Endothelial cell of umbilical vein (primary cell): ENCODE measurements around the gene EIF2S3. TPM values are rescaled to one million over a fixed set of nuclear protein-coding genes. Genes with fewer than 3 reads are reported as not detected.

Experiments used
- BruUV-seq: library from RNA; stranded (reverse); fragments of 400-500 nt; replicated peaks from 2 replicates; lab custom pipeline; 2021; lab: Mats Ljungman, UMichigan
- CTCF ChIA-PET: fragments of 300-600, 350-600 bp; sonication (Branson Sonifier 250); formaldehyde crosslinking; loops from one replicate; lab custom pipeline; 2021; ENCODE audit warnings: antibody characterized with exemption, inconsistent platforms; lab: Charles Lee
- POLR2A ChIA-PET: fragments of 300-600, 350-600 bp; sonication (Branson Sonifier 250); formaldehyde crosslinking; loops from one replicate; lab custom pipeline; 2021; ENCODE audit warnings: antibody characterized with exemption, inconsistent platforms; lab: Charles Lee
- DNase-seq: peaks from one replicate; pipeline ENCODE4 v3.0.0-alpha.2; 2011; ENCODE audit warnings: low read depth, low spot score
- FAIRE-seq: peaks from 2 replicates; lab custom pipeline; 2011; peaks lifted over from hg19 to GRCh38; lab: Jason Lieb, UNC
- H2AFZ ChIP-seq: 2 replicates; pipeline ENCODE4 v1.6.0; 2012; ENCODE audit warnings: low read depth, low read length, control low read depth, inconsistent platforms
- H3K27ac ChIP-seq: 2 replicates; pipeline ENCODE4 v1.5.1; 2011; ENCODE audit warnings: low read depth, mild to moderate bottlenecking, control low read depth, low read length, moderate library complexity; ENCODE audit not compliant: insufficient read depth
- H3K27me3 ChIP-seq, 2 experiments: 2 replicates each; pipeline versions ENCODE4 v1.6.0 to v1.6.1; 2011; ENCODE audit warnings: low read length in 2 of 2, mixed read lengths in 1 of 2; ENCODE audit not compliant: control insufficient read depth in 2 of 2, insufficient read depth in 2 of 2
- H3K36me3 ChIP-seq, 2 experiments: 2 replicates in 1 of 2; 3 replicates in 1 of 2; pipeline ENCODE4 v1.5.1; 2011; ENCODE audit warnings: low read length in 2 of 2, mild to moderate bottlenecking in 1 of 2, moderate library complexity in 1 of 2; ENCODE audit not compliant: control insufficient read depth in 2 of 2, insufficient read depth in 2 of 2; ENCODE audit errors: extremely low read depth in 1 of 2
- H3K4me1 ChIP-seq: 3 replicates; pipeline ENCODE4 v1.5.1; 2011; ENCODE audit warnings: mild to moderate bottlenecking, low read length; ENCODE audit not compliant: control insufficient read depth, insufficient read depth; ENCODE audit errors: extremely low read depth
- H3K4me2 ChIP-seq: 2 replicates; pipeline ENCODE4 v1.6.1; 2011; ENCODE audit warnings: low read length, control low read depth, mixed read lengths; ENCODE audit not compliant: insufficient read depth
- H3K4me3 ChIP-seq, 3 experiments: fragments of 200-600 bp in 1 of 3; sonication (generic), shearing (Covaris generic) in 1 of 3; replicated peaks in 1 of 3; 2 replicates each; pipeline ENCODE4 v1.5.1; 2011 to 2016; ENCODE audit warnings: control low read depth in 3 of 3, low read length in 3 of 3, mild to moderate bottlenecking in 2 of 3, inconsistent platforms in 1 of 3, low read depth in 1 of 3, moderate library complexity in 1 of 3; ENCODE audit not compliant: insufficient read depth in 1 of 3
- H3K79me2 ChIP-seq: 2 replicates; pipeline ENCODE4 v1.6.0; 2012; ENCODE audit warnings: low read length, inconsistent platforms; ENCODE audit not compliant: control insufficient read depth, insufficient read depth
- H3K9ac ChIP-seq: replicated peaks from 2 replicates; pipeline ENCODE3; 2011; ENCODE audit warnings: low read length, control low read depth; ENCODE audit not compliant: insufficient read depth; ENCODE audit errors: extremely low read depth
- H3K9me1 ChIP-seq: replicated peaks from 3 replicates; pipeline ENCODE4 v1.6.0; 2011; ENCODE audit warnings: mild to moderate bottlenecking, low read length; ENCODE audit not compliant: control insufficient read depth, insufficient read depth; ENCODE audit errors: extremely low read depth
- H3K9me3 ChIP-seq: replicated peaks from 2 replicates; pipeline ENCODE4 v1.5.1; 2012; ENCODE audit warnings: low read length, inconsistent platforms; ENCODE audit not compliant: control insufficient read depth, insufficient read depth
- H4K20me1 ChIP-seq: replicated peaks from 2 replicates; pipeline ENCODE3; 2011; ENCODE audit warnings: mild to moderate bottlenecking, low read length; ENCODE audit not compliant: control insufficient read depth, insufficient read depth; ENCODE audit errors: extremely low read depth
- CTCF ChIP-seq, 2 donors: IDR thresholded peaks; 1 replicate in 1 of 2; 2 replicates in 1 of 2; pipeline ENCODE4 v1.5.1; 2011; ENCODE audit warnings: low read length in 2 of 2, mild to moderate bottlenecking in 2 of 2, moderate library complexity in 2 of 2, control low read depth in 1 of 2, inconsistent platforms in 1 of 2, low read depth in 1 of 2; ENCODE audit not compliant: insufficient read depth in 1 of 2; ENCODE audit errors: extremely low read depth in 1 of 2
- EZH2 ChIP-seq: IDR thresholded peaks from 2 replicates; pipeline ENCODE4 v1.6.1; 2012; ENCODE audit warnings: borderline replicate concordance, low read depth, mild to moderate bottlenecking, moderate library complexity, low read length, inconsistent platforms; ENCODE audit not compliant: severe bottlenecking
- FOS ChIP-seq: IDR thresholded peaks from 2 replicates; pipeline ENCODE4 v1.6.1; 2011; ENCODE audit warnings: mild to moderate bottlenecking, low read length, moderate library complexity, borderline replicate concordance; ENCODE audit not compliant: insufficient read depth
- GATA2 ChIP-seq: IDR thresholded peaks from 2 replicates; pipeline ENCODE4 v1.7.0; 2011; ENCODE audit warnings: low read depth, mild to moderate bottlenecking, moderate library complexity, mixed read lengths, low read length; ENCODE audit not compliant: insufficient read length, insufficient read depth
- JUN ChIP-seq: IDR thresholded peaks from 2 replicates; pipeline ENCODE4 v1.6.1; 2011; ENCODE audit warnings: borderline replicate concordance, low read depth; ENCODE audit not compliant: insufficient read length, insufficient read depth
- MAX ChIP-seq: IDR thresholded peaks from 2 replicates; pipeline ENCODE4 v1.6.1; 2011; ENCODE audit not compliant: insufficient read depth, insufficient read length
- MYC ChIP-seq: IDR thresholded peaks from one replicate; pipeline ENCODE4 v1.6.1; 2011; ENCODE audit warnings: mild to moderate bottlenecking, low read depth, low read length
- POLR2A ChIP-seq: IDR thresholded peaks from 2 replicates; pipeline ENCODE4 v1.6.1; 2012; ENCODE audit warnings: low read depth, mild to moderate bottlenecking, control low read depth, low read length
- POLR2AphosphoS5 ChIP-seq: IDR thresholded peaks from 2 replicates; pipeline ENCODE4 v1.6.1; 2012; ENCODE audit warnings: low read depth, mild to moderate bottlenecking, control low read depth, low read length, moderate library complexity; ENCODE audit not compliant: insufficient read depth
- dilution Hi-C: fragments of 300-500 bp; cut with MboI; formaldehyde crosslinking; loops from one replicate; pipeline ENCODE4 v1.15.0; 2019; ENCODE audit warnings: low sequenced_read_pairs; ENCODE audit not compliant: extremely low pct_ligation_motif_present
- intact Hi-C: fragments of 100-400 bp; cut with micrococcal nuclease; formaldehyde crosslinking; loops from one replicate; pipeline ENCODE4 v1.10.0; 2022
- polyA plus RNA-seq, 4 experiments: library from polyadenylated mRNA; depleted of rRNA in 3 of 4; stranded (reverse) in 3 of 4; unstranded in 1 of 4; fragments of >200 nt; gene quantifications; 2 replicates each; pipeline versions ENCODE4 v1.2.1 to v1.2.3, GENCODE V29; 2011 to 2012; ENCODE audit warnings: missing spikeins in 1 of 4
- total RNA-seq: library from RNA; stranded (reverse); gene quantifications from 2 replicates; pipeline ENCODE4 v1.2.3, GENCODE V29; 2021

The EIF2S3 gene
- total and polyA plus RNA-seq, 2 donors (not counting 3 experiments of a cell fraction or from before 2014, with no cell fraction given): 35.8 to 161 TPM

GRCh38 chrX:24100713-24101112 is 46.0 kb downstream of the EIF2S3 start:
- peak overlapping the region; percentile 20 for H2AFZ ChIP-seq
- H3K27me3 ChIP-seq: no peaks in the 10 kb centered on the region
- no peaks in the 10 kb centered on the region for H3K79me2 ChIP-seq
- no peaks in the 10 kb centered on the region for H3K36me3 ChIP-seq
- intact Hi-C loops (no loop called here), dilution Hi-C loops (no loop called here)
- ChIA-PET CTCF (no interaction called here), POLR2A (no interaction called here)
- H3K9ac ChIP-seq: no peak overlapping the region
- BruUV-seq: no TSS peak
- H3K9me1 ChIP-seq: no peaks in the 10 kb centered on the region
- peak; percentile 2 for DNase-seq
- H3K9me3 ChIP-seq: no peaks in the 10 kb centered on the region
- peak; percentile 4 for FAIRE-seq
- H3K4me1 ChIP-seq: no peaks in the 10 kb centered on the region
- no peak for TF ChIP-seq CTCF (IDR thresholded peaks at IDR 0.05; ENCODE audit: extremely low read depth in 1 of 2, insufficient read depth in 1 of 2, low read depth in 1 of 2, low read length in 2 of 2)
- no peak for TF ChIP-seq POLR2AphosphoS5
- TF ChIP-seq POLR2A: no peak
- no peak for TF ChIP-seq GATA2
- no peak for TF ChIP-seq EZH2
- TF ChIP-seq MYC: no peak
- TF ChIP-seq JUN: no peak
- no peak for TF ChIP-seq MAX
- no peak for TF ChIP-seq FOS
- H3K4me3 ChIP-seq: no peak overlapping the region
- no peaks in the 10 kb centered on the region for H4K20me1 ChIP-seq
- no peak overlapping the region for H3K27ac ChIP-seq
- no peak overlapping the region for H3K4me2 ChIP-seq
